HPDE6-E6E7 (cell line): Measurements from ENCODE around the gene HYAL3.

Experiments
- DNase-seq: peaks from one replicate; pipeline ENCODE4 v3.0.0; 2011; ENCODE audit warnings: missing footprints; ENCODE audit errors: extremely low spot score

Gene HYAL3

DNA sequence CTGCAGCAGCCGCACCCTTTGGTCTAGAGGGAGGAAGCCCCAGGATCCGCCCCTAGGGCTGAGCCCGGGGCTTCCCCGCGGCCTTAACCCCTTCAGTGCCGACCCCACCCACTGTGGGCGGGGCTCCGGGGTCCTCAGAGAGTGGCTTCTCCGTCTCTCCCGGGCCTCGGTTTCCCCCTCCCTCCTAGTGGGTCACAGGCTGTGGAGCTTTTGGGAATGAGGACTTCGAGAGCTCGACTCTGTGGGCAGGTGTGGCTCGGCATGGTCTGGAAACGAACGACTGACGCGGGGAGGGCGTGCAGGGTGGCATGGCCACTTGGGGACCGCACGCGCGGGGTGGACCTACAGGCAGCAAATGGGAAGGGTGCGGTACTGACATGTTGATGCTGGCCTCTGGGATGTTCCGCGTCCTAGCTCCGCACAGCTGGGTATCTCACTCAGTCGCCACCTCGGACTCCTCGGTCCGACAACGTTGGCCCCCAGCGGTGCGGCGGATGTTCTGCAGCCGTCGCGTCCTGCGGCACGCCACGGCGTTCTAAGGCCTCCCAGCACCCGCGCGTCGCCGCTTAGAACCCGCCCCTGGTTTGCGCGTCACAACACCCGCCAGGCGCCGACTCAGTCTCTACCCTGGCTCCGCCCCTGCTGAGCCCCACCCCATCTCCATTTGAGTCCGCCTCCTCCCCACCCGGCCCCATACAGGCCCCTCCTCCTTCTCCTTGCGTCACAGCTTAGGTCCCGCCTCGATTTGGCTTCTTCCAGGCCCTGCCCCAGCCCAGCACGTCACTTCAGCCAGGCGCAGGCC, at the start of gene HYAL3, which contains the start of gene NAA80:
Gene HYAL3, minus strand, starts transcription at position 570 of the 802 bp plus-strand sequence. CDS start 3,803 bp downstream, outside the sequence.
Gene NAA80, minus strand, starts transcription at position 570 of the 802 bp plus-strand sequence. CDS start 1,942 bp downstream, outside the sequence.
- peak; percentile 71 for DNase-seq

DNA sequence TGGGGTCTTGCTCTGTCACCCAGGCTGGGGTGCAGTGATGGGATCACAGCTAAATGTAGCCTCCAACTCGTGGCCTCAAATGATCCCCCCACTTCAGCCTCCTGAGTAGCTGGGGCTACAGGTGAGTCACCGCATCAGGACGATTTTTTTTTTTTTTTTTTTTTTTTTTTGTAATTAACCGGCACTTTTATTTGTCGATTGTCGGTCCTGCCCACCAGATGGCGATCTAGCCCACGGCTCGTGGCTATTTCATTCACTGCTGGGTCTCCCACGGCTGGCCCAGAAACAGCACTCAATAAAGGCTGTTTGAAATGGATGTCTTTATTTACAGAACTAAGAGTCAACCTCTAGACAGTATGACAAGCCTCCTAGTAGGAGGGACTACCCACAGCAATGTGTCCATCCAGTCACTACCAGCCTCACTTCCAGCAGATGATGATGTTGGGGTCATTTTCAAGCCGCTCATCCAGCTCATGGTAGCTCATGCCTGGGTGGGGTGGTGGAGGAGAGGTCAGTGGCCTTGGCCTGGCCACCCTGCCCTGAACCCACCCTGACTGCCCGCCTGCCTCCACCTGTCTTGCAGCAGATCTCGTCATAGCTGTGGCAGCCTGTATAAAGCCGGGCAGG, 48.1 kb upstream of the HYAL3 start:
- no peak for DNase-seq

DNA sequence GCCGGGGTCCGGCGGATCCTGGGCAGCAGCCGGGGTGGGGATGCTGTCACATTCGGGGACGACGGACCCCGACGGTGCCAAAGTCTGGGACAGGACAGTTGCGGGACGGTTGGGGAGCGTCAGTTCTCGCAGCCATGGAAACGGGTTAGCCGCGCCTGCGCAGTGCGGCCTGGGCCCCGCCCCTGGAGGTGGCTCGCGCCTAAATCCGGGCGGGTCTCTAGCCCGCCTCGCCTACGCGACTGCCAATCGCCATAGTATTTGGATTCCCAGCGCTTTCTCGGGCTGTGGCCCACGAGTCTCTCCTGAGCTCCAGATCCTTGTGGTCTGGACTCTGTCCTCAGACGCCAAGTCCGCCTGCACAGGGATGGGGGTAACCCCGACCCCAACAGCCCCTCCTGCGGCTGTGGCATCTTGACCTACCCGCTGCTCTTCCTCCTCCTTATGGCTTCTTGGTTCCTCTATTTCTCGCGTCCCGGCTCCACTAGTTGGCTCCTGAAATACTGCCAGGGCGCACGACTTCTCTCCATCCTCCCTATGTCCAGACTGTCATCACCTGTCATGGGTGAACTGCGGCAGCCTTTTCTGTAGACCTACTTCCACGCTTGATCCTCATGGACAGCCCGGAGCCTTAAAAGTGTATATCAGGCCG, 46.5 kb upstream of the HYAL3 start, which contains the start of gene ZMYND10:
Gene ZMYND10, minus strand, starts transcription at position 147 of the 649 bp plus-strand sequence. CDS start 153 bp downstream, outside the sequence.
- DNase-seq, result peak; percentile 21

DNA sequence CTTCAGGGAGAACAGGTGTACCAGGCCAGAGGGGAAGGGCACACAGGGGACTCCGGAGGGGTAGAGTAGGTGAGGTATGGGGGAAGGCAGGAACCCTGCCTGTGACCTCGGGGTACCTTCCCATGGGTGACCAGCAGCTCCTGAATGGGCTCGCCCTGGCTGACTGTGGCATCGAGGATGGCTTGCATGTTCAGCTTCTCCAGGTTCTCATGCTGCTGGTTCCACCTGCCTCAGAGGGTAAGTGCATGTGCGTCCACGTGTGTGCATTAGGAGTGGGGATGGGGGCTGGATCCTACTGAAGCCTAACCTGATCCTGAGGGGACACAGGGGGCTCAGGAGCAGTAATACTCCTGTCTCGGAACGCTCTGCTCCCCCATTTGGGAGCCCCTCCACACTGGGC, 45.8 kb upstream of the HYAL3 start:
- no peak for DNase-seq

DNA sequence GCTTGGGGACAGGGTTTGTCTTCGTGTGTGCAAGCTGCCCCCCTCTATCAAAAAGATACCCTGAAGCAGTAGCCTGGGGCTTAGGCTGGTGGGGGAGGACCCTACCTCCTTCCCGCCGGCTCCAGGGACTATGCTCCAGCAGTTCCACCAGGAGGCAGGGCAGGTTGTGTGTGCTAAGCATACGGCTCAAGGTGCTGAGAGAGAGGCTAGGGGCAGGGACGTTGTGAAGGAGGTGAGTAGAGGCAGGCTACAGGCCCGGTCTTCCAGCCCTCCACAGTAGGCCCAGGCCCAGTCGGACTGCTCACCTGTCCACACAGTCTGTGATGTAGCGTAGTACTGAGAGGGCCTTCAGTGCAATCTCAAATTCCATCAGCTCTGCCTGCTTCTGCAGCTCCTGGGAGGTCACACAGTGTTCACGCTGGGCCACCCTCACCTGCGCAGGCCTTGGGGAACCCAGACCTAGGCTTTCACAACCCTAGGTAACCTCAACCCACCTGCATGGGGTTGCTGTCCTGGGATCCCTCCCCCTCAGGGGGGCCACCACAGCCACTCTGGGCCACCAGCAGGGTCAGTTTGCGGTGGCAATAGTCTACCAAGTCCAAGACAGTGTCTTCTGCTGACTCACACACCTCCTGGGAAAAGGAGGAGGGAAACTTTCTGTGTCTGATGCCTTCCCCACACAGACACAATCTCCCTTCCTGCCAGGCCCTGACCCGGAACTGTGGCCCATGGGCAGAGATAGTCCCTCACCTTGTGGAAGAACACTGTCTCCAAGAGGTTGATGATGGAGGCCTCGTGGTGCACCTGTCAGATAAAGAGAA, 43.8 kb upstream of the HYAL3 start:
- DNase-seq, result no peak

DNA sequence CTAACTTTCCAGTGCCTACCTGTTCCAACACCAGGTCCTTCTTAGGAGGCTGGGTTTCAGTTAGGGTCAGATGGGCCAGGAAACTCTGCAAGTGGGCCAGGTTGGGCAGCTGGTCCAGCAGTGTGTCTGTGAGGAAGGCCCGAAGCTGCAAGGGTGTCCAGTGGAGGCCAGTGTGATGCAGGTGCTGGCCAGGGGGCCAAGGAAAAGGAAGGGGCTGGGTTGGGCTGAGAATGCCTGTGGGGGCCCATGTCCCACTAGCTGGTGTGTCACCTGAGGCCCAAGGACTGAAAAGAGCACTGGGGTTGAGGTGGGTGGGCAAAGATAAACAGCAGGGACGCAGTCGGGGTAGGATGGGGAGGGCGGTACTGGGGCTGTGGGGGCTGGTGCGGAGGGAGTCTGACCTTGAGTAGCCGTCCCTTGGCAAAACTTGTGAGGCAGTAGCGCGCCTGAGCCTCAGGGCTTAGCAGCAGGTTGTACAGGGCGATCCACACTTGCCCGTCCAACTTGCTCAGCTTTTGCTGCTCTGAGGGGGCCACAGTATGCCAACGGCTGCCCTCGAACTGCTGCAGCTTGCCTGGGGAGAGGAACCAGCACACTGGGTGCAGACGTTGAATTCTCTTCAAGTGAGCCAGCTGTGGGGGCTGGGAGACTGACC, 42.9 kb upstream of the HYAL3 start:
- no peak for DNase-seq

DNA sequence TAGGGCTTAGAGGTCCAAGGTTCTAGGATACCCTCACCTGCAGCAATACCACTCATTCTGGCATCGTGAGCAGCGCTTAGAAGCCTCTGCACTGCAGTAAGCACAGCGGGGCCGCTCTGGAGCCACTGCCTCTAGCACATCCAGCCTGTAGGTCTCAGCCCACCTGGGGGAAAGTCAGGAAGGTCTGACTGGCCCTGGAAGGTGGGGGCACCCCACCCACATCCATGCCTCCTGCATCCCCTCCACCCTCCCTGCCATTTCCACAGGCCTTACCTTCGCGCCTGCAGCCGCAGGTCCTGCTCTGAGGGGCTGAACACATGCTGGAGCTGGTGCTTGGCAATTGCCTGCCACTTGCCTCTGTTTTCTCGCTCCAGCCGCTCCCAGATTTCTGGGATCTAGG, 42.3 kb upstream of the HYAL3 start:
- DNase-seq, result no peak

- peak; percentile 20 for DNase-seq
These were observed 41.5 kb upstream of the HYAL3 start, which contains the start of gene RASSF1 for GRCh38 chr3:50340448-50341329. Gene RASSF1 (minus strand): TSS chr3:50340836. CDS start chr3:50340805, 31 bp downstream.

DNA sequence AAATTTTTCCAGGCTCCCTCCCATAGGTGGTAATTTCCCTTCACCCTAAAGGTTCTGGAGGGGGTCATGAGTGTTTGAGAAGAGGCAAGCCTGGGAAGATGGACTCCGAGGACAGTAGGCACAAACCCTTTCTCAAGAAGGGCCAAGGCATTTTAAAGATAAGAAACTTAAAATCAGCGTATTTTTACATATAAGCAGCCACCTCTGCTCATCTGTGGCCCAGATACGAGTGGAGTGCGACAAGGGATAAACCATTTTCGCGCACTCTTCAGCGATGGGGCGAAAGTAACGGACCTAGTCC, 40.9 kb upstream of the HYAL3 start:
- DNase-seq, result no peak

DNA sequence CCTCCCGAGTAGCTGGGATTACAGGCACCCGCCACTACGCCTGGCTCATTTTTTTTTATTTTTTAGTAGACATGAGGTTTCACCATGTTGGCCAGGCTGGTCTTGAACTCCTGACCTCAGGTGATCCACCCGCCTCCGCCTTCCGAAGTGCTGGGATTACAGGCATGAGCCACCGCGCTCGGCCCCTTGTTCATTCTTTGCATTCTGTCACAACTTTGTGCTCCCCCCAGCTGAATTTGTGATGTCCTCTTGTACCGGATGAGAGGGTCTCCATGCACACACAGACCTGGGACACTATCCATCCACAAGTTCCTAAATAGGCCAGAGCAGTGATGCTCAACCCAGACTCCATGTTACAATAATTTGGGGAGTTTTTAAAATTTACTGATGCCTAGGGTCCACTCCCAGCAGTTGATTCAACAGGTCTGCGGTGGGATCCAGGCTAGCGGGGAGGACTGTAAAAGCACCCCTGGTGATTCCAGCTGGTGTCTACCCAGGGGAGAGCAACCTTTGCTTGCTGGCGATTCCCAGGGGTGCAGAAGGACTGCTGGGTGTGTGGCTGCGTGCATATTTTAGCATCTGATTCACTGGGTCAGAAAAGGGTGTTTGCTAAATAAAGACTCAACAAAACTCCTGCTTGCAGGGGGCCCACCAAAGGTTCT, 40.4 kb upstream of the HYAL3 start:
- no peak for DNase-seq

- DNase-seq, result no peak
These were observed 39.8 kb upstream of the HYAL3 start for GRCh38 chr3:50338965-50339364.

DNA sequence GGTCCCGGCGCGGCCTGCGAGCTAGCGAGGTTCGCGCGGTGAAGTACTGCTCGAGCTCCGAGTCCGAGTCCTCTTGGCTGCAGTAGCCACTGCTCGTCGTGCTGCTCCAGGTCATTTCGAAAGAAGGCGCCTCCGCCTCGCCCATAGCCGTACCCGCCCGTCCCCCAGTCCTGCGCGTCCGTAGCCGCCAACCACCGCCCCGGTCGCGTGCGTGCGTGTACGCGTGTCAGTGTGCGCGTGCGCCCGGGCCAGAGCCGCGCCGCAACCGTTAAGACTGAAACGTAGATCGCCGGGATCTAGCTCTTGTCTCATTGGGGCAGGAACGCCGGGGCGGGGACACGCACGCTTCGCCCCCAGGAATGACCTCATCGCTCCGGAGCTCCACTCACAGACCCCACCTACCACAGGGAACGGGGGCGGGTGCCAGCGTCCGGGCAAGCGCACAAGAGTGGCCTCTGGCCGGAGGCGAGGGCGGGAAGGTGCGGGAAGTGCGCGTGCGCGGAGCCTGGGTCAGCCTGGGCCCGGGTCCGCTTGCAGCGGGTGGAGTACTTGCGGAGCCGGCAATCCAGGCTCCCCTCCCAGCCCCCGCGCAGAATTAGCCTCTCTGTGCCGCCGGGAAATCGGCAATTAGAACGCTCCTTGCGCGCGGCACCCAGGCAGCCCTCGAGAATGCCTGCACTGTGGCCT, 38.1 kb upstream of the HYAL3 start:
- DNase-seq, result peak; percentile 83

GRCh38 chr3:50336452-50337174, 37.4 kb upstream of the HYAL3 start:
- DNase-seq, result no peak

DNA sequence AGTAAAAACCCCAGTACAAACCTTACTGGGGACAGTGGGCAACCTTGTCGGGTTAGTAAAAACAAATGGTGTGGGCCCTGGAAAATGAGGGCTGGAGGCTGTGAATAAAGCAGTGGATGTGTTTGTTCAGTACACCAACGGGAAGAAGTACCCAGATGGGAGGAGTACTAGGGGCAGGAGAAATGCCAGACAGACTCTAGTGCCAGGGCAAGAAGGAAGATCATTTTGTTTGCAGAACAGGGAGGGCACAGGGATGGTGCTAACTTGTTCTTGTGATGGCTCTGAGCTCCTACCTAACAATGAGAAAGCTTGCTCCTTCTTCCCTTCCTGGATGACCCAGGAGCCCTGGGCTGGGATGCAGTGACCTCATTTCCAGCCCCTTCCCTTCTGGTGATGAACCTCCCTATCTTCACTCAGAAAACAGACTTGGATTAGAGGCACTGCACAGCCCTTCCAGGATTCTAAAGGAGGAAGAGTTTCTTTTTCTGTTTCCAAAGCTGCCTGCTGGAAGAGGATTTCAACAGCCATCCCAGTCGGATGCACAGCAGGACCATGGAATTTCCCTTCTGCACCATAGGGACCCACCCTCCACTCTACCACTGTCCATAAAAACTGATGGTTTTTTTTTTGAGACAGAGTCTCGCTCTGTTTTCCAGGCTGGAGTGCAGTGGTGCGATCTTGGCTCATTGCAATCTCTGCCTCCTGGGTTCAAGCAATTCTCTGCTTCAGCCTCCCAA, 35.3 kb upstream of the HYAL3 start:
- DNase-seq, result no peak

- DNase-seq, result no peak
These were observed 34.6 kb upstream of the HYAL3 start for GRCh38 chr3:50333744-50334328.

- DNase-seq, result no peak
These were observed 32.2 kb upstream of the HYAL3 start for GRCh38 chr3:50331364-50331907.

- DNase-seq, result no peak
These were observed 31.1 kb upstream of the HYAL3 start for GRCh38 chr3:50330330-50330729.
